NB4 (cell line): ENCODE results near the gene TMEM178A.

Source experiments
- DNase-seq: peaks from one replicate; pipeline ENCODE4 v3.0.0; 2010; ENCODE audit warnings: low read depth
- H3K4me3 ChIP-seq: one replicate; pipeline ENCODE4 v1.5.1; 2011; ENCODE audit warnings: mild to moderate bottlenecking, low read depth, low read length, moderate library complexity
- CTCF ChIP-seq: IDR thresholded peaks from one replicate; pipeline ENCODE4 v1.5.1; 2012; ENCODE audit warnings: low read depth, low read length
- MAX ChIP-seq: IDR thresholded peaks from 2 replicates; pipeline ENCODE4 v1.6.1; 2011; ENCODE audit warnings: low read depth, low read length
- MYC ChIP-seq: IDR thresholded peaks from 2 replicates; pipeline ENCODE4 v1.6.1; 2011; ENCODE audit warnings: low read depth, low read length
- POLR2A ChIP-seq: IDR thresholded peaks from 2 replicates; pipeline ENCODE4 v1.6.1; 2011; ENCODE audit warnings: mild to moderate bottlenecking; ENCODE audit not compliant: insufficient read length; ENCODE audit errors: extremely low read depth

Gene TMEM178A

GRCh38 chr2:39665811-39666490 is at the start of gene TMEM178A:
Gene TMEM178A, plus strand, starts transcription at chr2:39665917. Its CDS starts 58 bp downstream, at chr2:39665975.
- no peak for DNase-seq
- no peak within 1 kb of the TSS for H3K4me3 ChIP-seq
- TF ChIP-seq POLR2A (no peak), MAX (no peak), CTCF (no peak), MYC (no peak)

DNA sequence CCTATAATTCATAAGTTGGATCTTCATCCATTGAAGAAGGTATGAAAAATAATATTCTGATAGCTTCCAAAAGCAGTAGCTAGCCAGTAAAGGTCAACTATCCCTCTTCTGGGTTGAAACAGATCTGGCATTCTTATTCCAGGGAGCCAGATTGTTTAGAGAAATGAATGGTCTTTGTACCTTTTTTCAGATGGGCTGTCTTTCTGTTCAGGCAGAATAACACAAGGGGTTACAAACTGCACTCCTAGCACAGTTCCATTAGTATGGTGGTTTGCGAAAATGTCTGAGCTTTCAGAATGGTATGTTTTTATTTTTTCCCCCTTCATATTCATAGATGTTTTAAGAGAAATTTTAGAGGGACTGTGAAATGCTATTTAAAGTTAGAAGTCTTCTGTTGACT is 47.5 kb upstream of the TMEM178A start:
- no peak overlapping the region for H3K4me3 ChIP-seq
- TF ChIP-seq POLR2A (no peak), MAX (no peak), MYC (no peak), CTCF (no peak)
- DNase-seq: no peak

- peak; percentile 16 for DNase-seq
- no peak overlapping the region for H3K4me3 ChIP-seq
- no peak for TF ChIP-seq MYC
- TF ChIP-seq CTCF: no peak
- TF ChIP-seq MAX: no peak
- TF ChIP-seq POLR2A: no peak
Measured at GRCh38 chr2:39618736-39619135, 47.0 kb upstream of the TMEM178A start.

DNA sequence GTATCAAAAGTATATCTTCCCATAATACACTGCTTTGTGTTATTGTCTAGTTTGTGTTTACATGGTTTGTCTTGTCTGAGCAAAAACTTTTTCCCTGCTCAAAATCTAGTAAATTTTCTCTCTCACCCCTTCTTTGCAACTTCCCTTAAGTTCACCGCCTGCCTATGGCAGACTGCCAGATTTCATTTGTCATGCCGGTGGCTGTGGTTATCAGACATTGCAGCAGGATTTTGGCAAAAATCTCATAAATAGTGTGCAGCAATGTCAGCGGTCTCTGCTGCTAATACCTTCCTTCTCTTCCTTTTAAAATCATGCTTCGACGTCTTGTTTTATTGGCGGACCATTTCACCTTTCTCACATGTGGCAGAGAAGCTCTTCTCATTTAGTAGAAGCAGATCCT is 45.6 kb upstream of the TMEM178A start:
- DNase-seq: peak; percentile 95
- TF ChIP-seq MYC (no peak; the same call in 1 of the 2 replicates), MAX (peak; percentile 57), CTCF (no peak)
- H3K4me3 ChIP-seq: no peak overlapping the region

GRCh38 chr2:39621596-39621995 is 44.1 kb upstream of the TMEM178A start:
- H3K4me3 ChIP-seq: no peak overlapping the region
- no peak for DNase-seq
- no peak for TF ChIP-seq MYC
- TF ChIP-seq MAX: no peak
- no peak for TF ChIP-seq POLR2A
- no peak for TF ChIP-seq CTCF

DNA sequence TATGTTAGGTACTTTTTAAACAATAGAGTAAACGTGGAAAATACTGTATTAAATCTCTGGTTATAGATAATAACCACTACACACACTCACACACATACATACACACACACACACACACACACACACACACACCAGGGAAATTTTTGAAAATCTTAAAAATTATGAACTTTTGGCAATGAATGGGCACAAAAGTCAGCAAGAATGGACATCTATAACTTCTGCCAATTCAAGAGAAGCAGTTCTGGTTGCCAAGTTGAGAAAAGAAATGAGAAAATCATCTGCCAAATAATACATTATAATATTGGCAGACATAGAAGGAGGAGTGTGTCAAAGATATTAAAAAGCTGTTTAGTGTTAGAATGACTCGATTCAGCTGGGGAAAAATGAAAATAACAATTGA is 42.9 kb upstream of the TMEM178A start:
- H3K4me3 ChIP-seq: no peak overlapping the region
- no peak for DNase-seq
- TF ChIP-seq POLR2A (no peak), CTCF (no peak), MAX (no peak), MYC (no peak)
